ENCODE data around the gene CDC45.

DNA sequence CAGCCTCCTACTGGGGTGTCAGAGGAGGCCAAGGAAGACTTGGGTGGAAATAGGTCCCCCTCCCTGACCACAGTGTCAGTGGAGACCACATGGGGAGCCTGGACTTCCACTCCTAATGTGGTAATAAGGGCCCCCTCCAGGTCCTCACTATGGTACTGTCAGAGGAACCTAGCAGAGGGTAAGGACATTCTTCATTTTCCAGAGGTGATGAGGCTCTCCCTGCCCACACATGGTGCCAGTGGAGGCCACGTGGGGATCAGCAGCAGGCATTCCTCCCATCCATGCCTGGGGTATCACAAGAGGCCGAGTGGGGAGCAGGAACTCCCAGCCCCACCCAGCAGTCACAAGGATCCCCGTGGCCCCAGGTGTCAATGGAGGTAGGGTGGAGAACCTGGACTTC, 51.0 kb downstream of the CDC45 start:
- TF ChIP-seq, protein P1, sequence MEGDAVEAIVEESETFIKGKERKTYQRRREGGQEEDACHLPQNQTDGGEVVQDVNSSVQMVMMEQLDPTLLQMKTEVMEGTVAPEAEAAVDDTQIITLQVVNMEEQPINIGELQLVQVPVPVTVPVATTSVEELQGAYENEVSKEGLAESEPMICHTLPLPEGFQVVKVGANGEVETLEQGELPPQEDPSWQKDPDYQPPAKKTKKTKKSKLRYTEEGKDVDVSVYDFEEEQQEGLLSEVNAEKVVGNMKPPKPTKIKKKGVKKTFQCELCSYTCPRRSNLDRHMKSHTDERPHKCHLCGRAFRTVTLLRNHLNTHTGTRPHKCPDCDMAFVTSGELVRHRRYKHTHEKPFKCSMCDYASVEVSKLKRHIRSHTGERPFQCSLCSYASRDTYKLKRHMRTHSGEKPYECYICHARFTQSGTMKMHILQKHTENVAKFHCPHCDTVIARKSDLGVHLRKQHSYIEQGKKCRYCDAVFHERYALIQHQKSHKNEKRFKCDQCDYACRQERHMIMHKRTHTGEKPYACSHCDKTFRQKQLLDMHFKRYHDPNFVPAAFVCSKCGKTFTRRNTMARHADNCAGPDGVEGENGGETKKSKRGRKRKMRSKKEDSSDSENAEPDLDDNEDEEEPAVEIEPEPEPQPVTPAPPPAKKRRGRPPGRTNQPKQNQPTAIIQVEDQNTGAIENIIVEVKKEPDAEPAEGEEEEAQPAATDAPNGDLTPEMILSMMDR (IDR thresholded peaks at IDR 0.05) = no peak
- TF ChIP-seq POLR2A (IDR thresholded peaks at IDR 0.05) = no peak
